Peyer's patch (tissue), 4 donors: ENCODE data around the gene PTGER1. TPM values are rescaled to one million over a fixed set of nuclear protein-coding genes. Genes with fewer than 3 reads are reported as not detected.

Experiments
- DNase-seq, 3 donors: peaks; one replicate each; pipeline ENCODE4 v3.0.0-alpha.2; 2017 to 2019
- H3K27ac ChIP-seq, 4 donors: fragments of 200-600 bp; sonication (generic); one replicate each; pipeline ENCODE4 v1.5.1; 2016 to 2019
- H3K27me3 ChIP-seq, 2 donors: fragments of 200-600 bp; sonication (generic); one replicate each; pipeline ENCODE4 v1.5.1; 2019
- H3K36me3 ChIP-seq, 3 donors: fragments of 200-600 bp; sonication (generic); one replicate each; pipeline ENCODE4 v1.5.1; 2016 to 2019
- H3K4me1 ChIP-seq, 4 donors: fragments of 200-600 bp; sonication (generic); one replicate each; pipeline ENCODE4 v1.5.1; 2016 to 2019
- H3K4me3 ChIP-seq, 4 donors: fragments of 200-600 bp; sonication (generic); 1 replicate in 3 of 4; 2 replicates in 1 of 4; pipeline ENCODE4 v1.5.1; 2016 to 2019; ENCODE audit warnings: mild to moderate bottlenecking in 1 of 4
- H3K9me3 ChIP-seq, 4 donors: fragments of 200-600 bp; sonication (generic); one replicate each; pipeline ENCODE4 v1.5.1; 2016 to 2019; ENCODE audit warnings: mild to moderate bottlenecking in 1 of 4
- CTCF ChIP-seq, 6 experiments: fragments of 450-650 bp in 4 of 6; fragments of 200-600 bp in 2 of 6; sonication (generic) in 1 of 6; IDR thresholded peaks; one replicate each; pipeline ENCODE4 v1.5.1; 2017 to 2019; ENCODE audit warnings: antibody characterized with exemption in 6 of 6, mild to moderate bottlenecking in 3 of 6, moderate library complexity in 1 of 6
- POLR2A ChIP-seq, 2 donors: fragments of 450-650 bp; IDR thresholded peaks; one replicate each; pipeline ENCODE4 v1.5.1; 2017; ENCODE audit warnings: antibody characterized with exemption in 2 of 2, mild to moderate bottlenecking in 2 of 2, moderate library complexity in 2 of 2
- total RNA-seq, 4 donors: library from RNA; depleted of rRNA; stranded (reverse); fragments of >200 nt; gene quantifications; one replicate each; pipeline ENCODE4 v1.1.0, GENCODE V29; 2016

PTGER1 gene
- total RNA-seq, 4 donors from 2014 or later, result not detected

- Histone ChIP-seq H3K9me3 (no peaks in the 10 kb centered on the region), H3K4me1 (peaks cover 0 to 43% (median 18%) of the 10 kb centered on the region in 4 donors), H3K27me3 (peaks cover 0 to 3% of the 10 kb centered on the region in 2 donors), H3K4me3 (peak overlapping the region in 1 of 4 donors; percentile 11), H3K36me3 (peaks cover 0 to 38% (median 0%) of the 10 kb centered on the region in 3 donors), H3K27ac (peak overlapping the region in 3 of 4 donors; percentile 1 to 57 (median 40))
- DNase-seq, result no peak
- TF ChIP-seq POLR2A (IDR thresholded peaks at IDR 0.05) (no peak), CTCF (IDR thresholded peaks at IDR 0.05) (no peak)
These were observed 327 bp downstream of the PTGER1 start for GRCh38 chr19:14474827-14475226.

- peaks cover 0 to 43% (median 18%) of the 10 kb centered on the region in 4 donors for H3K4me1 ChIP-seq
- H3K36me3 ChIP-seq, result peaks cover 0 to 38% (median 0%) of the 10 kb centered on the region in 3 donors
- no peaks in the 10 kb centered on the region for H3K9me3 ChIP-seq
- H3K4me3 ChIP-seq, result peak overlapping the region in 2 of 4 donors; percentile 34 to 36
- DNase-seq, result no peak
- H3K27me3 ChIP-seq, result peaks cover 0 to 3% of the 10 kb centered on the region in 2 donors
- TF ChIP-seq POLR2A (IDR thresholded peaks at IDR 0.05) (no peak), CTCF (IDR thresholded peaks at IDR 0.05) (no peak)
- H3K27ac ChIP-seq, result no peak overlapping the region
These were observed 1.1 kb downstream of the PTGER1 start for GRCh38 chr19:14473978-14474578.

- H3K27ac ChIP-seq, result no peak overlapping the region
- H3K36me3 ChIP-seq, result peaks cover 0 to 35% (median 0%) of the 10 kb centered on the region in 3 donors
- peak overlapping the region in 3 of 4 donors; percentile 9 to 36 (median 34) for H3K4me3 ChIP-seq
- no peaks in the 10 kb centered on the region for H3K9me3 ChIP-seq
- TF ChIP-seq CTCF (IDR thresholded peaks at IDR 0.05), result no peak
- TF ChIP-seq POLR2A (IDR thresholded peaks at IDR 0.05), result no peak
- H3K27me3 ChIP-seq, result peaks cover 0 to 3% of the 10 kb centered on the region in 2 donors
- DNase-seq, result no peak
- H3K4me1 ChIP-seq, result peaks cover 0 to 43% (median 18%) of the 10 kb centered on the region in 4 donors
These were observed 1.8 kb downstream of the PTGER1 start for GRCh38 chr19:14473073-14473977.

- Histone ChIP-seq H3K4me1 (peaks cover 0 to 39% (median 18%) of the 10 kb centered on the region in 4 donors), H3K9me3 (no peaks in the 10 kb centered on the region), H3K27me3 (peaks cover 0 to 3% of the 10 kb centered on the region in 2 donors), H3K4me3 (peak overlapping the region in 3 of 4 donors; percentile 28 to 39 (median 35)), H3K27ac (peak overlapping the region in 1 of 4 donors; percentile 25), H3K36me3 (peaks cover 0 to 34% (median 0%) of the 10 kb centered on the region in 3 donors)
- peak; percentile 77 to 87 (median 82) for DNase-seq
- TF ChIP-seq CTCF (IDR thresholded peaks at IDR 0.05) (peak; percentile 90 to 99 (median 93)), POLR2A (IDR thresholded peaks at IDR 0.05) (no peak)
These were observed 2.8 kb downstream of the PTGER1 start for GRCh38 chr19:14472202-14472938.
